H9 (cell line): ENCODE results near the gene DERA. TPM values are rescaled to one million over a fixed set of nuclear protein-coding genes. Genes with fewer than 3 reads are reported as not detected.

Experiments used
- DNase-seq: peaks from one replicate; pipeline ENCODE4 v3.0.0-alpha.2; 2017
- H2AFZ ChIP-seq: one replicate; pipeline ENCODE4 v1.6.1; 2013; ENCODE audit warnings: mild to moderate bottlenecking, low read length, control low read depth, moderate library complexity
- H2AK5ac ChIP-seq: 2 replicates; pipeline ENCODE4 v1.6.1; 2013; ENCODE audit warnings: low read length, control low read depth, mixed read lengths; ENCODE audit not compliant: insufficient read length
- H2BK120ac ChIP-seq: one replicate; pipeline ENCODE4 v1.6.1; 2013; ENCODE audit warnings: low read depth, mild to moderate bottlenecking, low read length, control low read depth, inconsistent platforms; ENCODE audit not compliant: poor library complexity, severe bottlenecking
- H2BK12ac ChIP-seq: 2 replicates; pipeline ENCODE4 v1.6.1; 2013; ENCODE audit warnings: low read length, control low read depth, mixed read lengths, low read depth; ENCODE audit not compliant: insufficient read length
- H2BK15ac ChIP-seq: 2 replicates; pipeline ENCODE4 v1.6.1; 2013; ENCODE audit warnings: low read depth, low read length, control low read depth
- H2BK20ac ChIP-seq: one replicate; pipeline ENCODE4 v1.6.1; 2013; ENCODE audit warnings: low read depth, mild to moderate bottlenecking, low read length, control low read depth, inconsistent platforms; ENCODE audit not compliant: poor library complexity, severe bottlenecking
- H2BK5ac ChIP-seq: 2 replicates; pipeline ENCODE4 v1.6.1; 2013; ENCODE audit warnings: low read length, control low read depth, mixed read lengths; ENCODE audit not compliant: insufficient read length
- H3K14ac ChIP-seq: 2 replicates; pipeline ENCODE4 v1.6.1; 2013; ENCODE audit warnings: low read length, control low read depth; ENCODE audit not compliant: insufficient read depth
- H3K18ac ChIP-seq: 2 replicates; pipeline ENCODE4 v1.6.1; 2013; ENCODE audit warnings: low read depth, mild to moderate bottlenecking, mixed read lengths, low read length, control low read depth; ENCODE audit not compliant: insufficient read length
- H3K23ac ChIP-seq: 2 replicates; pipeline ENCODE4 v1.6.1; 2013; ENCODE audit warnings: low read length, control low read depth, mixed read lengths, low read depth; ENCODE audit not compliant: insufficient read length
- H3K23me2 ChIP-seq: 2 replicates; pipeline ENCODE4 v1.6.1; 2013; ENCODE audit warnings: low read depth, mild to moderate bottlenecking, mixed read lengths, low read length, control low read depth; ENCODE audit not compliant: insufficient read length, poor library complexity, severe bottlenecking
- H3K27ac ChIP-seq: 2 replicates; pipeline ENCODE4 v1.5.1; 2013; ENCODE audit warnings: low read length, control low read depth, mixed read lengths, low read depth; ENCODE audit not compliant: insufficient read length
- H3K27me3 ChIP-seq: 2 replicates; pipeline ENCODE4 v1.6.1; 2013; ENCODE audit warnings: low read length, control low read depth, inconsistent platforms; ENCODE audit not compliant: insufficient read depth
- H3K4ac ChIP-seq: 2 replicates; pipeline ENCODE4 v1.6.1; 2013; ENCODE audit warnings: low read depth, mild to moderate bottlenecking, control low read depth, inconsistent platforms, low read length, moderate library complexity
- H3K4me1 ChIP-seq: 2 replicates; pipeline ENCODE4 v1.6.1; 2013; ENCODE audit warnings: low read length, control low read depth, inconsistent platforms; ENCODE audit not compliant: insufficient read depth
- H3K4me2 ChIP-seq: 2 replicates; pipeline ENCODE4 v1.6.1; 2013; ENCODE audit warnings: low read length, control low read depth, mixed read lengths; ENCODE audit not compliant: insufficient read length, insufficient read depth
- H3K56ac ChIP-seq: 2 replicates; pipeline ENCODE4 v1.6.1; 2013; ENCODE audit warnings: low read depth, mild to moderate bottlenecking, mixed read lengths, low read length, control low read depth; ENCODE audit not compliant: insufficient read length
- H3K79me1 ChIP-seq: 2 replicates; pipeline ENCODE4 v1.6.1; 2013; ENCODE audit warnings: low read depth, mild to moderate bottlenecking, moderate library complexity, low read length, control low read depth, inconsistent platforms; ENCODE audit not compliant: insufficient read depth, poor library complexity, severe bottlenecking
- H3K79me2 ChIP-seq: 2 replicates; pipeline ENCODE4 v1.6.1; 2013; ENCODE audit warnings: low read length, control low read depth, inconsistent platforms; ENCODE audit not compliant: insufficient read depth
- H3K9ac ChIP-seq: 2 replicates; pipeline ENCODE4 v1.6.1; 2013; ENCODE audit warnings: low read length, control low read depth, mixed read lengths; ENCODE audit not compliant: insufficient read length; ENCODE audit errors: extremely low read depth
- H3K9me3 ChIP-seq: one replicate; pipeline ENCODE4 v1.6.1; 2013; ENCODE audit warnings: low read depth, low read length, inconsistent platforms; ENCODE audit not compliant: control insufficient read depth
- H3T11ph ChIP-seq: one replicate; pipeline ENCODE4 v1.6.1; 2013; ENCODE audit warnings: mild to moderate bottlenecking, low read length, control low read depth, inconsistent platforms
- H4K20me1 ChIP-seq: one replicate; pipeline ENCODE4 v1.6.1; 2013; ENCODE audit not compliant: control insufficient read depth, insufficient read length, insufficient read depth
- H4K5ac ChIP-seq: 2 replicates; pipeline ENCODE4 v1.6.1; 2013; ENCODE audit warnings: low read depth, mild to moderate bottlenecking, mixed read lengths, low read length, control low read depth; ENCODE audit not compliant: insufficient read length
- H4K8ac ChIP-seq: replicated peaks from 2 replicates; pipeline ENCODE4 v1.6.1; 2013; ENCODE audit warnings: low read length, control low read depth, mixed read lengths, low read depth; ENCODE audit not compliant: insufficient read length
- H4K91ac ChIP-seq: 2 replicates; pipeline ENCODE4 v1.6.1; 2013; ENCODE audit warnings: low read depth, mild to moderate bottlenecking, moderate library complexity, mixed read lengths, low read length, control low read depth; ENCODE audit not compliant: insufficient read length
- H3K27ac Mint-ChIP-seq, 3 experiments: 2 replicates in 2 of 3; 3 replicates in 1 of 3; pipeline ENCODE4 v1.8.0; 2020 to 2021; ENCODE audit warnings: mixed read lengths in 3 of 3, mild to moderate bottlenecking in 1 of 3, moderate library complexity in 1 of 3
- H3K27me3 Mint-ChIP-seq: 2 replicates; pipeline ENCODE4 v1.8.0; 2021; ENCODE audit warnings: low read depth, mild to moderate bottlenecking, moderate library complexity, mixed read lengths
- H3K36me3 Mint-ChIP-seq, 3 experiments: 2 replicates in 2 of 3; 3 replicates in 1 of 3; pipeline ENCODE4 v1.8.0; 2020 to 2021; ENCODE audit warnings: low read depth in 3 of 3, mixed read lengths in 3 of 3; ENCODE audit not compliant: insufficient read depth in 1 of 3
- H3K4me1 Mint-ChIP-seq, 2 experiments: 2 replicates each; pipeline ENCODE4 v1.8.0; 2020; ENCODE audit warnings: mixed read lengths in 2 of 2
- H3K4me3 Mint-ChIP-seq, 2 experiments: 2 replicates in 1 of 2; 3 replicates in 1 of 2; pipeline ENCODE4 v1.8.0; 2020 to 2021; ENCODE audit warnings: mild to moderate bottlenecking in 2 of 2, mixed read lengths in 2 of 2, moderate library complexity in 1 of 2
- H3K9me3 Mint-ChIP-seq, 2 experiments: 2 replicates in 1 of 2; 3 replicates in 1 of 2; pipeline ENCODE4 v1.8.0; 2020; ENCODE audit warnings: mild to moderate bottlenecking in 2 of 2, mixed read lengths in 2 of 2, moderate library complexity in 1 of 2
- total RNA-seq: library from RNA; stranded (reverse); gene quantifications from 2 replicates; pipeline ENCODE4 v1.2.1, GENCODE V29; 2021
- TF ChIP-seq, protein P1 (sequence below): fragments of 200-600 bp; sonication (generic); conservative IDR thresholded peaks from 3 replicates; pipeline ENCODE4 v1.8.0; 2021; ENCODE audit warnings: antibody characterized with exemption, mild to moderate bottlenecking

Gene DERA
- total RNA-seq, 1 experiment from 2014 or later = 20.9 TPM

DNA sequence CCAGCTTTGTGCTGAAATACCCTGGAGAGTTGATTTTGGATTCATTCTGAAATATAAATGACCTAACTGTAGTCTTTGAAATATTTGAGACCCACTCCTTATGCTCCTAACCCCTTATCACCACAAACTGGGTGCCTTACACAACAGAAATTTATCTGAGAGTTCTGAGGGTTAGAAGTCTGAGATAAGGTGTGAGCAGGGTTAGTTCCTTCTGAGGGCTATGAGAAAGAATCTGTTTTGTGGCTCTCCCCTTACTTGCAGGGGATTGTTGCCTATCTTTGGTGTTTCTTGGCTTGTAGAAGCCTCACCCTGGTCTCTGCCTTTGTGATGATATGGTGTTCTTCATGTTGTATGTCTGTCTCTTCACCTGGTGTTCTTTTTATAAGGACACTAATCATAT lies 91.7 kb downstream of the DERA start:
- Histone ChIP-seq H3K79me1 (no peaks in the 10 kb centered on the region), H3K79me2 (no peaks in the 10 kb centered on the region), H2BK20ac (no peak overlapping the region), H4K5ac (no peak overlapping the region), H3K23ac (no peak overlapping the region), H3K18ac (no peak overlapping the region), H2BK5ac (no peak overlapping the region), H2AK5ac (no peak overlapping the region), H3K4me2 (no peak overlapping the region), H3K4ac (no peak overlapping the region), H3K9ac (no peak overlapping the region), H3K9me3 (no peaks in the 10 kb centered on the region), H3K27me3 (no peaks in the 10 kb centered on the region), H2BK12ac (no peak overlapping the region), H2BK120ac (no peak overlapping the region), H2BK15ac (no peak overlapping the region), H3K56ac (no peak overlapping the region), H2AFZ (no peak overlapping the region), H3K23me2 (no peaks in the 10 kb centered on the region), H4K8ac (no peak overlapping the region), H3K4me1 (no peaks in the 10 kb centered on the region), H4K91ac (no peak overlapping the region), H4K20me1 (no peaks in the 10 kb centered on the region), H3K14ac (no peak overlapping the region), H3K27ac (no peak overlapping the region), H3T11ph (no peak overlapping the region)
- Mint-ChIP-seq H3K36me3 (no peaks in the 10 kb centered on the region), H3K4me1 (no peaks in the 10 kb centered on the region), H3K27me3 (no peaks in the 10 kb centered on the region), H3K9me3 (no peaks in the 10 kb centered on the region), H3K4me3 (no peak overlapping the region), H3K27ac (no peak overlapping the region)
- TF ChIP-seq, protein P1, sequence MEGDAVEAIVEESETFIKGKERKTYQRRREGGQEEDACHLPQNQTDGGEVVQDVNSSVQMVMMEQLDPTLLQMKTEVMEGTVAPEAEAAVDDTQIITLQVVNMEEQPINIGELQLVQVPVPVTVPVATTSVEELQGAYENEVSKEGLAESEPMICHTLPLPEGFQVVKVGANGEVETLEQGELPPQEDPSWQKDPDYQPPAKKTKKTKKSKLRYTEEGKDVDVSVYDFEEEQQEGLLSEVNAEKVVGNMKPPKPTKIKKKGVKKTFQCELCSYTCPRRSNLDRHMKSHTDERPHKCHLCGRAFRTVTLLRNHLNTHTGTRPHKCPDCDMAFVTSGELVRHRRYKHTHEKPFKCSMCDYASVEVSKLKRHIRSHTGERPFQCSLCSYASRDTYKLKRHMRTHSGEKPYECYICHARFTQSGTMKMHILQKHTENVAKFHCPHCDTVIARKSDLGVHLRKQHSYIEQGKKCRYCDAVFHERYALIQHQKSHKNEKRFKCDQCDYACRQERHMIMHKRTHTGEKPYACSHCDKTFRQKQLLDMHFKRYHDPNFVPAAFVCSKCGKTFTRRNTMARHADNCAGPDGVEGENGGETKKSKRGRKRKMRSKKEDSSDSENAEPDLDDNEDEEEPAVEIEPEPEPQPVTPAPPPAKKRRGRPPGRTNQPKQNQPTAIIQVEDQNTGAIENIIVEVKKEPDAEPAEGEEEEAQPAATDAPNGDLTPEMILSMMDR = no peak
- no peak for DNase-seq
